ENCODE measurements around the gene LCE2B. TPM values are rescaled to one million over a fixed set of nuclear protein-coding genes. Genes with fewer than 3 reads are reported as not detected.
"Not testable (repeated sequence)": the region's sequence is repeated elsewhere in the genome, so short reads cannot be mapped to it uniquely, and the experiment has no call there.

Gene LCE2B
- not detected for total RNA-seq

- not testable (repeated sequence) for H3K27ac ChIP-seq (ENCODE audit: low read depth, low read length); H3K4me1 ChIP-seq (ENCODE audit: control insufficient read depth in 3 of 3, insufficient read depth in 3 of 3, low read length in 3 of 3); H3K4me3 ChIP-seq (ENCODE audit: low read length in 3 of 3); H3K27me3 ChIP-seq (ENCODE audit: control insufficient read depth in 3 of 3, insufficient read depth in 3 of 3, low read length in 3 of 3); H3K36me3 ChIP-seq (ENCODE audit: control insufficient read depth in 3 of 3, insufficient read depth in 3 of 3, low read length in 3 of 3); H3K9ac ChIP-seq (ENCODE audit: low read depth in 1 of 3, low read length in 3 of 3); H3K9me3 ChIP-seq (ENCODE audit: control insufficient read depth in 3 of 3, low read length in 3 of 3)
Observed at GRCh38 chr1:152685823-152686222, at the start of gene LCE2B. LCE2B (plus strand) TSS chr1:152686123; CDS start chr1:152686844, 721 bp downstream.

- H3K27me3 ChIP-seq (ENCODE audit: control insufficient read depth in 3 of 3, insufficient read depth in 3 of 3, low read length in 3 of 3): no peaks in the 10 kb centered on the region
- H3K27ac ChIP-seq (ENCODE audit: low read depth, low read length): no peak overlapping the region
- no peaks in the 10 kb centered on the region for H3K4me1 ChIP-seq (ENCODE audit: control insufficient read depth in 3 of 3, insufficient read depth in 3 of 3, low read length in 3 of 3)
- no peak overlapping the region for H3K9ac ChIP-seq (ENCODE audit: low read depth in 1 of 3, low read length in 3 of 3)
- H3K36me3 ChIP-seq (ENCODE audit: control insufficient read depth in 3 of 3, insufficient read depth in 3 of 3, low read length in 3 of 3): no peaks in the 10 kb centered on the region
- peaks cover 0 to 5% (median 3%) of the 10 kb centered on the region in 3 donors for H3K9me3 ChIP-seq (ENCODE audit: control insufficient read depth in 3 of 3, low read length in 3 of 3)
- no peak overlapping the region for H3K4me3 ChIP-seq (ENCODE audit: low read length in 3 of 3)
Observed at GRCh38 chr1:152640351-152640750, 45.6 kb upstream of the LCE2B start.

- Histone ChIP-seq H3K27me3 (ENCODE audit: control insufficient read depth in 3 of 3, insufficient read depth in 3 of 3, low read length in 3 of 3) (no peaks in the 10 kb centered on the region), H3K4me1 (ENCODE audit: control insufficient read depth in 3 of 3, insufficient read depth in 3 of 3, low read length in 3 of 3) (no peaks in the 10 kb centered on the region), H3K9me3 (ENCODE audit: control insufficient read depth in 3 of 3, low read length in 3 of 3) (no peaks in the 10 kb centered on the region), H3K9ac (ENCODE audit: low read depth in 1 of 3, low read length in 3 of 3) (no peak overlapping the region), H3K4me3 (ENCODE audit: low read length in 3 of 3) (no peak overlapping the region), H3K27ac (ENCODE audit: low read depth, low read length) (no peak overlapping the region), H3K36me3 (ENCODE audit: control insufficient read depth in 3 of 3, insufficient read depth in 3 of 3, low read length in 3 of 3) (no peaks in the 10 kb centered on the region)
Observed at GRCh38 chr1:152643945-152644344, 42.0 kb upstream of the LCE2B start.

- Histone ChIP-seq H3K9ac (ENCODE audit: low read depth in 1 of 3, low read length in 3 of 3) (no peak overlapping the region), H3K4me1 (ENCODE audit: control insufficient read depth in 3 of 3, insufficient read depth in 3 of 3, low read length in 3 of 3) (no peaks in the 10 kb centered on the region), H3K27me3 (ENCODE audit: control insufficient read depth in 3 of 3, insufficient read depth in 3 of 3, low read length in 3 of 3) (no peaks in the 10 kb centered on the region), H3K36me3 (ENCODE audit: control insufficient read depth in 3 of 3, insufficient read depth in 3 of 3, low read length in 3 of 3) (no peaks in the 10 kb centered on the region), H3K4me3 (ENCODE audit: low read length in 3 of 3) (no peak overlapping the region), H3K27ac (ENCODE audit: low read depth, low read length) (no peak overlapping the region), H3K9me3 (ENCODE audit: control insufficient read depth in 3 of 3, low read length in 3 of 3) (no peaks in the 10 kb centered on the region)
Observed at GRCh38 chr1:152645146-152645545, 40.8 kb upstream of the LCE2B start.

GRCh38 chr1:152646656-152647055 is 39.3 kb upstream of the LCE2B start:
- no peaks in the 10 kb centered on the region for H3K4me1 ChIP-seq (ENCODE audit: control insufficient read depth in 3 of 3, insufficient read depth in 3 of 3, low read length in 3 of 3)
- H3K4me3 ChIP-seq (ENCODE audit: low read length in 3 of 3): no peak overlapping the region
- H3K27me3 ChIP-seq (ENCODE audit: control insufficient read depth in 3 of 3, insufficient read depth in 3 of 3, low read length in 3 of 3): no peaks in the 10 kb centered on the region
- H3K9me3 ChIP-seq (ENCODE audit: control insufficient read depth in 3 of 3, low read length in 3 of 3): no peaks in the 10 kb centered on the region
- H3K27ac ChIP-seq (ENCODE audit: low read depth, low read length): no peak overlapping the region
- no peak overlapping the region for H3K9ac ChIP-seq (ENCODE audit: low read depth in 1 of 3, low read length in 3 of 3)
- H3K36me3 ChIP-seq (ENCODE audit: control insufficient read depth in 3 of 3, insufficient read depth in 3 of 3, low read length in 3 of 3): no peaks in the 10 kb centered on the region

- no peaks in the 10 kb centered on the region for H3K4me1 ChIP-seq (ENCODE audit: control insufficient read depth in 3 of 3, insufficient read depth in 3 of 3, low read length in 3 of 3)
- H3K9ac ChIP-seq (ENCODE audit: low read depth in 1 of 3, low read length in 3 of 3): no peak overlapping the region
- H3K9me3 ChIP-seq (ENCODE audit: control insufficient read depth in 3 of 3, low read length in 3 of 3): no peaks in the 10 kb centered on the region
- no peak overlapping the region for H3K27ac ChIP-seq (ENCODE audit: low read depth, low read length)
- H3K36me3 ChIP-seq (ENCODE audit: control insufficient read depth in 3 of 3, insufficient read depth in 3 of 3, low read length in 3 of 3): no peaks in the 10 kb centered on the region
- H3K4me3 ChIP-seq (ENCODE audit: low read length in 3 of 3): no peak overlapping the region
- H3K27me3 ChIP-seq (ENCODE audit: control insufficient read depth in 3 of 3, insufficient read depth in 3 of 3, low read length in 3 of 3): no peaks in the 10 kb centered on the region
Observed at GRCh38 chr1:152654110-152654509, 31.8 kb upstream of the LCE2B start.

- H3K36me3 ChIP-seq (ENCODE audit: control insufficient read depth in 3 of 3, insufficient read depth in 3 of 3, low read length in 3 of 3): no peaks in the 10 kb centered on the region
- no peak overlapping the region for H3K27ac ChIP-seq (ENCODE audit: low read depth, low read length)
- H3K27me3 ChIP-seq (ENCODE audit: control insufficient read depth in 3 of 3, insufficient read depth in 3 of 3, low read length in 3 of 3): no peaks in the 10 kb centered on the region
- no peaks in the 10 kb centered on the region for H3K9me3 ChIP-seq (ENCODE audit: control insufficient read depth in 3 of 3, low read length in 3 of 3)
- H3K4me1 ChIP-seq (ENCODE audit: control insufficient read depth in 3 of 3, insufficient read depth in 3 of 3, low read length in 3 of 3): no peaks in the 10 kb centered on the region
- H3K9ac ChIP-seq (ENCODE audit: low read depth in 1 of 3, low read length in 3 of 3): no peak overlapping the region
- H3K4me3 ChIP-seq (ENCODE audit: low read length in 3 of 3): no peak overlapping the region
Observed at GRCh38 chr1:152656459-152656858, 29.5 kb upstream of the LCE2B start.

GRCh38 chr1:152657677-152658076 is 28.2 kb upstream of the LCE2B start:
- H3K27ac ChIP-seq (ENCODE audit: low read depth, low read length): no peak overlapping the region
- H3K36me3 ChIP-seq (ENCODE audit: control insufficient read depth in 3 of 3, insufficient read depth in 3 of 3, low read length in 3 of 3): no peaks in the 10 kb centered on the region
- no peaks in the 10 kb centered on the region for H3K4me1 ChIP-seq (ENCODE audit: control insufficient read depth in 3 of 3, insufficient read depth in 3 of 3, low read length in 3 of 3)
- H3K9ac ChIP-seq (ENCODE audit: low read depth in 1 of 3, low read length in 3 of 3): no peak overlapping the region
- H3K27me3 ChIP-seq (ENCODE audit: control insufficient read depth in 3 of 3, insufficient read depth in 3 of 3, low read length in 3 of 3): no peaks in the 10 kb centered on the region
- H3K9me3 ChIP-seq (ENCODE audit: control insufficient read depth in 3 of 3, low read length in 3 of 3): no peaks in the 10 kb centered on the region
- no peak overlapping the region for H3K4me3 ChIP-seq (ENCODE audit: low read length in 3 of 3)

- no peaks in the 10 kb centered on the region for H3K9me3 ChIP-seq (ENCODE audit: control insufficient read depth in 3 of 3, low read length in 3 of 3)
- no peaks in the 10 kb centered on the region for H3K4me1 ChIP-seq (ENCODE audit: control insufficient read depth in 3 of 3, insufficient read depth in 3 of 3, low read length in 3 of 3)
- no peak overlapping the region for H3K9ac ChIP-seq (ENCODE audit: low read depth in 1 of 3, low read length in 3 of 3)
- H3K27me3 ChIP-seq (ENCODE audit: control insufficient read depth in 3 of 3, insufficient read depth in 3 of 3, low read length in 3 of 3): peaks cover 0 to 3% (median 0%) of the 10 kb centered on the region in 3 donors
- no peak overlapping the region for H3K27ac ChIP-seq (ENCODE audit: low read depth, low read length)
- no peaks in the 10 kb centered on the region for H3K36me3 ChIP-seq (ENCODE audit: control insufficient read depth in 3 of 3, insufficient read depth in 3 of 3, low read length in 3 of 3)
- no peak overlapping the region for H3K4me3 ChIP-seq (ENCODE audit: low read length in 3 of 3)
Observed at GRCh38 chr1:152658649-152659048, 27.3 kb upstream of the LCE2B start.

GRCh38 chr1:152663098-152663497 is 22.8 kb upstream of the LCE2B start, which contains the start of gene LCE2D:
LCE2D (plus strand) TSS chr1:152663380; CDS start chr1:152664106, 726 bp downstream.
- Histone ChIP-seq H3K27ac (ENCODE audit: low read depth, low read length) (no peak within 1 kb of the TSS), H3K36me3 (ENCODE audit: control insufficient read depth in 3 of 3, insufficient read depth in 3 of 3, low read length in 3 of 3) (no peaks in the 10 kb centered on the region), H3K9me3 (ENCODE audit: control insufficient read depth in 3 of 3, low read length in 3 of 3) (no peaks in the 10 kb centered on the region), H3K27me3 (ENCODE audit: control insufficient read depth in 3 of 3, insufficient read depth in 3 of 3, low read length in 3 of 3) (peaks cover 0 to 3% (median 0%) of the 10 kb centered on the region in 3 donors), H3K4me3 (ENCODE audit: low read length in 3 of 3) (no peak within 1 kb of the TSS), H3K9ac (ENCODE audit: low read depth in 1 of 3, low read length in 3 of 3) (no peak within 1 kb of the TSS), H3K4me1 (ENCODE audit: control insufficient read depth in 3 of 3, insufficient read depth in 3 of 3, low read length in 3 of 3) (no peaks in the 10 kb centered on the region)

GRCh38 chr1:152666171-152666570 is 19.8 kb upstream of the LCE2B start:
- not testable (repeated sequence) for H3K9ac ChIP-seq (ENCODE audit: low read depth in 1 of 3, low read length in 3 of 3); H3K27me3 ChIP-seq (ENCODE audit: control insufficient read depth in 3 of 3, insufficient read depth in 3 of 3, low read length in 3 of 3); H3K4me1 ChIP-seq (ENCODE audit: control insufficient read depth in 3 of 3, insufficient read depth in 3 of 3, low read length in 3 of 3); H3K9me3 ChIP-seq (ENCODE audit: control insufficient read depth in 3 of 3, low read length in 3 of 3); H3K36me3 ChIP-seq (ENCODE audit: control insufficient read depth in 3 of 3, insufficient read depth in 3 of 3, low read length in 3 of 3); H3K27ac ChIP-seq (ENCODE audit: low read depth, low read length); H3K4me3 ChIP-seq (ENCODE audit: low read length in 3 of 3)

All from skeletal muscle tissue (tissue), 4 donors.